Trophoblast cell (in vitro differentiated cells and primary cell): ENCODE data around the gene LLGL2.
A peak's percentile ranks its signal among the peaks of the same experiment; 100 is the strongest.
"Not testable (repeated sequence)": the region's sequence is repeated elsewhere in the genome, so short reads cannot be mapped to it uniquely, and the experiment has no call there.

Experiments used
- DNase-seq, 2 donors: peaks; one replicate each; pipeline ENCODE4 v3.0.0-alpha.2; 2016
- H2AFZ ChIP-seq: 2 replicates; pipeline ENCODE4 v1.6.1; 2013; ENCODE audit warnings: low read length, moderate library complexity, mild to moderate bottlenecking; ENCODE audit not compliant: insufficient read depth, poor library complexity
- H2AK5ac ChIP-seq: 2 replicates; pipeline ENCODE4 v1.6.1; 2013; ENCODE audit warnings: mild to moderate bottlenecking, low read length
- H2BK120ac ChIP-seq: 2 replicates; pipeline ENCODE4 v1.6.1; 2013; ENCODE audit warnings: low read length, mild to moderate bottlenecking, moderate library complexity; ENCODE audit not compliant: insufficient read depth, poor library complexity
- H2BK12ac ChIP-seq: 2 replicates; pipeline ENCODE4 v1.6.1; 2013; ENCODE audit warnings: mild to moderate bottlenecking, low read length, moderate library complexity
- H2BK5ac ChIP-seq: 2 replicates; pipeline ENCODE4 v1.6.1; 2013; ENCODE audit warnings: low read length, low read depth, moderate library complexity, mild to moderate bottlenecking; ENCODE audit not compliant: poor library complexity
- H3K14ac ChIP-seq: 2 replicates; pipeline ENCODE4 v1.6.1; 2013; ENCODE audit warnings: mild to moderate bottlenecking, low read length
- H3K18ac ChIP-seq: 2 replicates; pipeline ENCODE4 v1.6.1; 2013; ENCODE audit warnings: mild to moderate bottlenecking, low read length
- H3K23ac ChIP-seq: 2 replicates; pipeline ENCODE4 v1.6.1; 2013; ENCODE audit warnings: low read length
- H3K27ac ChIP-seq: 2 replicates; pipeline ENCODE4 v1.5.1; 2013; ENCODE audit warnings: low read depth, mild to moderate bottlenecking, inconsistent platforms, low read length, moderate library complexity
- H3K27me3 ChIP-seq: 2 replicates; pipeline ENCODE4 v1.6.1; 2013; ENCODE audit warnings: inconsistent platforms, mild to moderate bottlenecking, low read length, moderate library complexity; ENCODE audit not compliant: insufficient read depth
- H3K36me3 ChIP-seq, 2 experiments: 1 replicate in 1 of 2; 2 replicates in 1 of 2; pipeline ENCODE4 v1.6.1; 2013; ENCODE audit warnings: low read length in 2 of 2, mild to moderate bottlenecking in 2 of 2, moderate library complexity in 1 of 2; ENCODE audit not compliant: insufficient read depth in 2 of 2, control insufficient read depth in 1 of 2
- H3K4ac ChIP-seq: 2 replicates; pipeline ENCODE4 v1.6.1; 2013; ENCODE audit warnings: low read depth, mild to moderate bottlenecking, low read length, moderate library complexity
- H3K4me1 ChIP-seq, 2 experiments: 1 replicate in 1 of 2; 2 replicates in 1 of 2; pipeline ENCODE4 v1.6.1; 2013; ENCODE audit warnings: low read length in 2 of 2, mild to moderate bottlenecking in 2 of 2, moderate library complexity in 1 of 2; ENCODE audit not compliant: insufficient read depth in 2 of 2, control insufficient read depth in 1 of 2
- H3K4me2 ChIP-seq: 2 replicates; pipeline ENCODE4 v1.6.1; 2013; ENCODE audit warnings: inconsistent platforms, mild to moderate bottlenecking, low read length, moderate library complexity
- H3K4me3 ChIP-seq: 2 replicates; pipeline ENCODE4 v1.5.1; 2013; ENCODE audit warnings: mild to moderate bottlenecking, low read depth, low read length, inconsistent platforms
- H3K79me1 ChIP-seq: one replicate; pipeline ENCODE4 v1.6.1; 2013; ENCODE audit warnings: low read length
- H3K79me2 ChIP-seq: 2 replicates; pipeline ENCODE4 v1.6.1; 2013; ENCODE audit warnings: low read length, mild to moderate bottlenecking; ENCODE audit not compliant: control insufficient read depth, insufficient read depth, poor library complexity
- H3K9ac ChIP-seq: 2 replicates; pipeline ENCODE4 v1.6.1; 2013; ENCODE audit warnings: mild to moderate bottlenecking, low read length
- H3K9me3 ChIP-seq: 2 replicates; pipeline ENCODE4 v1.6.1; 2013; ENCODE audit warnings: low read depth, mild to moderate bottlenecking, control low read depth, inconsistent platforms, low read length; ENCODE audit not compliant: insufficient read depth
- H4K12ac ChIP-seq: 2 replicates; pipeline ENCODE4 v1.6.1; 2013; ENCODE audit warnings: low read depth, mild to moderate bottlenecking, low read length, moderate library complexity
- H4K8ac ChIP-seq: 2 replicates; pipeline ENCODE4 v1.6.1; 2013; ENCODE audit warnings: low read depth, mild to moderate bottlenecking, low read length, moderate library complexity
- H4K91ac ChIP-seq: one replicate; pipeline ENCODE4 v1.6.1; 2013; ENCODE audit warnings: low read depth, mild to moderate bottlenecking, low read length, moderate library complexity
- WGBS: extraction: QIAGEN DNeasy Blood & Tissue Kit; methylation state at CpG from one replicate; pipeline ENCODE4 v1.1.7; 2013; ENCODE audit warnings: missing lambda C conversion rate; ENCODE audit not compliant: insufficient read length, insufficient coverage; ENCODE audit errors: extremely low coverage; 5-methylcytosine and 5-hydroxymethylcytosine counted together

LLGL2 gene

DNA sequence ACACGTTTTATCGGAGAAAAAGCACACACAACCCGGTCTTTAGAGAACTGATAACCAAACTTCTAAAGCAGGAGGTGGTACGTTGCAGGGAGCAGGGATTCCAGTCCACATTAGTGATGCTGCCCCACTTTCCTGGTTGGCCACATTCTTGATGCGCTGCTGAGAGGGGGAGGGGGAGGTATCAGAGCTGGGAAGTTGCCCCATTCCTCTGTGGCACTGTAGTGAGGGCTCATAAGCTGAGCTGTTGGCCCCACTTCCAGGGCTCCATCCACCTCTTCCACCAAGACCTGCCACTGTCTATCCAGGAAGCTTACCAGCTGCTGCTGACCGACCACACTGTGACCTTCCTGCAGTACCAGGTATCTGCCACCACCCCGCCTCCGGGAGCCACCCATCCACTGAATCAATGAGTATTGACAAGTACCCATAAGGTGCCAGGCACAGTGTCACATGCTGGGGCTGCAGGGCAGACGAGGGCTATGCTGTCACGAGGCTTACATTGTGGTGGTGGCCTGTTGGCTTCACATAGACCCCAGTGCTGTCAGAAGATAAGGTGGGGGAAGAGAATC is 8.1 kb upstream of the LLGL2 start:
- Histone ChIP-seq H2BK120ac (no peak overlapping the region), H2AK5ac (no peak overlapping the region), H3K23ac (no peak overlapping the region), H3K9ac (peak overlapping the region; percentile 48), H3K18ac (no peak overlapping the region), H3K79me1 (peaks cover 10% of the 10 kb centered on the region), H2AFZ (no peak overlapping the region), H3K14ac (no peak overlapping the region), H4K12ac (no peak overlapping the region), H3K36me3 (peaks cover 8 to 17% of the 10 kb centered on the region in 2 experiments), H3K4me1 (peaks cover 14 to 18% of the 10 kb centered on the region in 2 experiments), H3K4ac (no peak overlapping the region), H3K79me2 (peaks cover 9% of the 10 kb centered on the region), H3K4me3 (peak overlapping the region; percentile 90), H2BK12ac (no peak overlapping the region), H2BK5ac (no peak overlapping the region), H3K27ac (no peak overlapping the region), H4K91ac (no peak overlapping the region), H3K9me3 (no peaks in the 10 kb centered on the region), H3K27me3 (no peaks in the 10 kb centered on the region), H3K4me2 (peak overlapping the region; percentile 79), H4K8ac (no peak overlapping the region)
- WGBS: no CpG with 5 or more reads among the region's 10 CpGs
- DNase-seq: no peak

DNA sequence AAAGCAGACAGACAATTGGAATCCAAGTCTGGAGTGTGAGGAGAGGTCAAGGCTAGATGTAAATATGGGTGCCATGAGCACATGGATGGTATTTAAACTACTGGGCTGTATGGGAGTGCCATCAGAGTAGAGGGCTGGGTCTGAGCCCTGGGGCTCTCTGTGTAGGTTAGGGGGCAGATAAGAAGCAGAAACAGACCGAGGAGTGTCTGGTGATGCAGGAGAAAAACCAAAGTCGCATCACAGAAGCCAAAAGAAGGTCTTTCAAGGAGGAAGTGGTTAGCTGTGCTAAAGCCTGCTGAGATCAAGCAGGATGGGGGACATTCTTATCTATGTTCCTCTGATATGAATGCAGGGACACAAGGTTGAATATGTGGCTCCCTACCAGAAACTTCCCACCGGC is 7.3 kb upstream of the LLGL2 start:
- Histone ChIP-seq H2AFZ (no peak overlapping the region), H4K91ac (no peak overlapping the region), H3K4ac (no peak overlapping the region), H3K4me2 (no peak overlapping the region), H3K79me2 (peaks cover 9% of the 10 kb centered on the region), H3K9me3 (no peaks in the 10 kb centered on the region), H3K23ac (no peak overlapping the region), H3K9ac (no peak overlapping the region), H2BK5ac (no peak overlapping the region), H3K36me3 (peaks cover 8 to 17% of the 10 kb centered on the region in 2 experiments), H3K27me3 (no peaks in the 10 kb centered on the region), H4K8ac (no peak overlapping the region), H2BK12ac (no peak overlapping the region), H4K12ac (no peak overlapping the region), H3K79me1 (peaks cover 10% of the 10 kb centered on the region), H2AK5ac (no peak overlapping the region), H2BK120ac (no peak overlapping the region), H3K4me1 (peaks cover 14 to 18% of the 10 kb centered on the region in 2 experiments), H3K18ac (no peak overlapping the region), H3K27ac (no peak overlapping the region), H3K4me3 (no peak overlapping the region), H3K14ac (no peak overlapping the region)
- DNase-seq: no peak
- whole genome bisulfite sequencing: no CpG with 5 or more reads among the region's 3 CpGs

DNA sequence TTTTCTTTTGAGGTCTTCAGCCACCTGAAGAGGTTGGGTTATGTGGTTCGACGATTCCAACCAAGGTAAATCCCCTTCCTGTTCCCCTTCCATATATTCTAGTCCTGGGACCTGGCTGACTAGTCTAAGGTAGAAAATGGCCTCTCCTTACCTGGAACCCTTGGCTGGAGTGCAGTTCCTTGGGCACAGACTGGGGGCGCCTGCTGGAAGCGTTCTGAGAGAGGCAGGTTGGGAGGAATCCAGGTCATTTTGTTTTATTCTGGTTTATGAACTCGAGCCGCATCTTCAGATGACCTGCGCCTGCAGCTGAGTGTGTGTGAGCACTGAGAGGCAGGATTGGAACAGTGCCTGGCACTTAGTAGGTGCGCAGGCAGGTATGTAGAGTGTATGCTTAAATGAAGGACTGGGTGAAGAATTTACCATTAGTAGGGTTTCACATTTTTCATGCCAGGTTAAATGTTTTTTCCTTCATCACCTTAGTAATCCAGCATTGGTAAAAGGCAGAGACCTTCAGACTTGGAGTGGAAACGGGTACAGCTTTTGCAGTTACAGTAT is 6.4 kb upstream of the LLGL2 start:
- Histone ChIP-seq H2BK120ac (no peak overlapping the region), H3K4me1 (peaks cover 12 to 15% of the 10 kb centered on the region in 2 experiments), H3K9ac (no peak overlapping the region), H3K9me3 (no peaks in the 10 kb centered on the region), H3K18ac (no peak overlapping the region), H3K79me1 (peaks cover 10% of the 10 kb centered on the region), H3K79me2 (peaks cover 9% of the 10 kb centered on the region), H3K4me2 (no peak overlapping the region), H3K27me3 (no peaks in the 10 kb centered on the region), H4K12ac (no peak overlapping the region), H2AFZ (no peak overlapping the region), H3K14ac (no peak overlapping the region), H3K23ac (no peak overlapping the region), H3K4me3 (no peak overlapping the region), H3K27ac (no peak overlapping the region), H2AK5ac (no peak overlapping the region), H3K36me3 (peaks cover 9 to 21% of the 10 kb centered on the region in 2 experiments), H3K4ac (no peak overlapping the region), H4K91ac (no peak overlapping the region), H2BK5ac (no peak overlapping the region), H2BK12ac (no peak overlapping the region), H4K8ac (no peak overlapping the region)
- no CpG with 5 or more reads among the region's 9 CpGs for WGBS
- DNase-seq: no peak

- DNase-seq, H4K91ac ChIP-seq, H2BK120ac ChIP-seq, H2BK12ac ChIP-seq, H3K79me1 ChIP-seq, H4K12ac ChIP-seq, H4K8ac ChIP-seq, H3K4me3 ChIP-seq, H2AFZ ChIP-seq, H3K14ac ChIP-seq, H2AK5ac ChIP-seq, H2BK5ac ChIP-seq, H3K23ac ChIP-seq, H3K27me3 ChIP-seq, H3K18ac ChIP-seq, H3K4ac ChIP-seq, H3K9ac ChIP-seq, H3K27ac ChIP-seq, H3K79me2 ChIP-seq, H3K9me3 ChIP-seq, H3K4me2 ChIP-seq: not testable (repeated sequence)
- peaks cover 9 to 25% of the 10 kb centered on the region in 2 experiments for H3K36me3 ChIP-seq
- H3K4me1 ChIP-seq: peaks cover 5 to 14% of the 10 kb centered on the region in 2 experiments
- WGBS: no CpG with 5 or more reads among the region's 8 CpGs
Observed at GRCh38 chr17:75520413-75520812, 5.1 kb upstream of the LLGL2 start.
